ENCODE data around the gene IL6ST.
"Not testable (repeated sequence)": the region's sequence is repeated elsewhere in the genome, so short reads cannot be mapped to it uniquely, and the experiment has no call there.

Gene IL6ST

GRCh38 chr5:55965525-55965924 is 29.2 kb downstream of the IL6ST start:
- no peak for DNase-seq (ENCODE audit: low read depth)
- TF ChIP-seq CTCF (IDR thresholded peaks at IDR 0.05; ENCODE audit: low read depth, low read length, missing control alignments): no peak
- H3K4me3 ChIP-seq (ENCODE audit: low read depth, low read length): no peak overlapping the region

- no peak for DNase-seq (ENCODE audit: low read depth)
- no peak for TF ChIP-seq CTCF (IDR thresholded peaks at IDR 0.05; ENCODE audit: low read depth, low read length, missing control alignments)
- H3K4me3 ChIP-seq (ENCODE audit: low read depth, low read length): no peak overlapping the region
These were observed 34.0 kb downstream of the IL6ST start for GRCh38 chr5:55960779-55961178.

GRCh38 chr5:55959208-55959607 is 35.6 kb downstream of the IL6ST start:
- DNase-seq (ENCODE audit: low read depth): no peak
- TF ChIP-seq CTCF (IDR thresholded peaks at IDR 0.05; ENCODE audit: low read depth, low read length, missing control alignments): no peak
- H3K4me3 ChIP-seq (ENCODE audit: low read depth, low read length): no peak overlapping the region

GRCh38 chr5:55941154-55941553 is 53.6 kb downstream of the IL6ST start:
- H3K4me3 ChIP-seq (ENCODE audit: low read depth, low read length); DNase-seq (ENCODE audit: low read depth): not testable (repeated sequence)

GRCh38 chr5:55937598-55937997 is 57.2 kb downstream of the IL6ST start:
- H3K4me3 ChIP-seq (ENCODE audit: low read depth, low read length); DNase-seq (ENCODE audit: low read depth): not testable (repeated sequence)

- peak; percentile 80 for TF ChIP-seq CTCF (IDR thresholded peaks at IDR 0.05; ENCODE audit: low read depth, low read length, missing control alignments)
- DNase-seq (ENCODE audit: low read depth): peak; percentile 62
- no peak overlapping the region for H3K4me3 ChIP-seq (ENCODE audit: low read depth, low read length)
These were observed 58.6 kb downstream of the IL6ST start for GRCh38 chr5:55936100-55936693.

GRCh38 chr5:55935371-55935770 is 59.4 kb downstream of the IL6ST start:
- no peak for TF ChIP-seq CTCF (IDR thresholded peaks at IDR 0.05; ENCODE audit: low read depth, low read length, missing control alignments)
- DNase-seq (ENCODE audit: low read depth): no peak
- H3K4me3 ChIP-seq (ENCODE audit: low read depth, low read length): no peak overlapping the region

GRCh38 chr5:55934720-55935119 is 60.0 kb downstream of the IL6ST start:
- TF ChIP-seq CTCF (IDR thresholded peaks at IDR 0.05; ENCODE audit: low read depth, low read length, missing control alignments): no peak
- no peak for DNase-seq (ENCODE audit: low read depth)
- no peak overlapping the region for H3K4me3 ChIP-seq (ENCODE audit: low read depth, low read length)

Data from GM12864 (cell line).